Suppressor macrophage treated with lipopolysaccharide for 4 hours (primary cell): ENCODE data around the gene DHH.
"Not testable (repeated sequence)": the region's sequence is repeated elsewhere in the genome, so short reads cannot be mapped to it uniquely, and the experiment has no call there.

Experiments used
- DNase-seq: peaks from one replicate; pipeline ENCODE4 v3.0.0-alpha.2; 2020

Gene DHH

GRCh38 chr12:49068879-49069506, 25.6 kb downstream of the DHH start:
- no peak for DNase-seq

GRCh38 chr12:49066120-49066519, 28.5 kb downstream of the DHH start:
- DNase-seq = no peak

GRCh38 chr12:49064767-49065152, 29.8 kb downstream of the DHH start:
- no peak for DNase-seq

- DNase-seq = not testable (repeated sequence)
Observed at GRCh38 chr12:49061916-49062315, 32.7 kb downstream of the DHH start.

- no peak for DNase-seq
Observed at GRCh38 chr12:49061157-49061650, 33.4 kb downstream of the DHH start.

- DNase-seq = peak; percentile 95
Observed at GRCh38 chr12:49060237-49061156, 34.1 kb downstream of the DHH start, which contains the start of gene KMT2D. Gene KMT2D (minus strand): TSS chr12:49060794. CDS start chr12:49055324, 5,470 bp downstream.

GRCh38 chr12:49059299-49060171, 35.1 kb downstream of the DHH start:
- peak; percentile 41 for DNase-seq

- DNase-seq = no peak
Observed at GRCh38 chr12:49059045-49059298, 35.6 kb downstream of the DHH start.

GRCh38 chr12:49058366-49059044, 36.1 kb downstream of the DHH start:
- no peak for DNase-seq

- DNase-seq = peak; percentile 40
Observed at GRCh38 chr12:49057888-49058287, 36.7 kb downstream of the DHH start.

GRCh38 chr12:49055978-49056754, 38.4 kb downstream of the DHH start:
- peak; percentile 93 for DNase-seq

GRCh38 chr12:49055092-49055491, 39.5 kb downstream of the DHH start:
- DNase-seq = no peak

GRCh38 chr12:49054524-49054923, 40.1 kb downstream of the DHH start:
- no peak for DNase-seq

GRCh38 chr12:49054096-49054495, 40.5 kb downstream of the DHH start:
- DNase-seq = no peak

GRCh38 chr12:49052451-49053208, 42.0 kb downstream of the DHH start:
- no peak for DNase-seq

GRCh38 chr12:49051777-49052438, 42.7 kb downstream of the DHH start:
- no peak for DNase-seq

GRCh38 chr12:49051373-49051764, 43.2 kb downstream of the DHH start:
- DNase-seq = no peak

GRCh38 chr12:49050507-49051372, 43.9 kb downstream of the DHH start:
- no peak for DNase-seq

- no peak for DNase-seq
Observed at GRCh38 chr12:49049566-49050224, 44.9 kb downstream of the DHH start.
